Measurements from ENCODE around the gene MOSMO.
"Not testable (repeated sequence)": the region's sequence is repeated elsewhere in the genome, so short reads cannot be mapped to it uniquely, and the experiment has no call there.

The MOSMO gene

DNA sequence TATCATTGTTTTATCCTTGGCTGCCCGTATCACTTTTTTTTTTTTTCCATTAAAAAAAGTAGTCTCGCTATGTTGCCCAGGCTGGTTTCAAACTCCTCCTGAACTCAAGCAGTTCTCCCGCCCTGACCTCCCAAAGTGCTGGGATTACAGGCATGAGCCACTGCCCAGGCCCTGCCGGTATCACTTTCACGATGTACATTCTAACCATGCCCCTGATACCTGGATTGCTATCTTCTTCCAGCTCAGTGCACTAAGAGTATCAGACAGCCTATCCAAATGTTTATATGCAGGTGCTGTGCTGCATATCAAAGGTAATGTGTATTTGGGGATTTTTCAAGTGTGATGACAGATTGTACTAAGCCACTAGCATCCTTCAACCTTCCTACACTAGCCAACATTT is 14.2 kb downstream of the MOSMO start:
- Histone ChIP-seq H3K9me3 (ENCODE audit: insufficient read depth, low read length) (no peaks in the 10 kb centered on the region), H3K4me3 (ENCODE audit: insufficient read length, low read depth) (no peak overlapping the region), H3K27me3 (ENCODE audit: insufficient read depth, insufficient read length) (no peaks in the 10 kb centered on the region), H3K36me3 (ENCODE audit: insufficient read depth, insufficient read length, low read length) (no peaks in the 10 kb centered on the region), H3K9ac (ENCODE audit: insufficient read length, low read depth) (no peak overlapping the region), H3K4me1 (ENCODE audit: insufficient read depth, insufficient read length) (no peaks in the 10 kb centered on the region)
- no peak for DNase-seq (ENCODE audit: low read depth, low spot score)
- TF ChIP-seq ZNF274 (IDR thresholded peaks at IDR 0.05; ENCODE audit: low read depth, low read length) (no peak), SUZ12 (IDR thresholded peaks at IDR 0.05; ENCODE audit: extremely low read depth, insufficient read depth, insufficient read length) (no peak), YY1 (IDR thresholded peaks at IDR 0.05; ENCODE audit: insufficient read depth, insufficient read length) (no peak)

DNA sequence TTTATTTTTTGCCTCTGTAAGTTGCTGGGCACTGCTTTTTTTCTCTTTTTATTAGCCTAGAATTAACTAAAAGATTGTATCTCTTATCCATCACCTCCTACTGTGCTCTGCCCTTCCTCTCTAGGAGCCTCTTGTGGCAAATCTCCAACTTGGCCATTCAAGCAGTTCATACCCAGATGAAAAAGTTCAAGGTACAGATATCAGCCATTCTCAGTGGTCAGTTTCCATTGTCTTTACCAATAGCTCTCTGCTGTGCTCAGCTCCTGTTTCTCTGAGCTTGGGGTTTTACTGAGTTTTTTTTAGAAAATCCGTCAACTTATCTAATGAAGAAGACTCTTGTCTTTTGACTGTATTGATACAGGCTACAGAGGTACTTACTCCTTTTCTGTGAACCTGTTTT is 15.6 kb downstream of the MOSMO start:
- no peak for DNase-seq (ENCODE audit: low read depth, low spot score)
- no peak overlapping the region for H3K4me3 ChIP-seq (ENCODE audit: insufficient read length, low read depth)
- no peaks in the 10 kb centered on the region for H3K4me1 ChIP-seq (ENCODE audit: insufficient read depth, insufficient read length)
- H3K27me3 ChIP-seq (ENCODE audit: insufficient read depth, insufficient read length) = no peaks in the 10 kb centered on the region
- H3K36me3 ChIP-seq (ENCODE audit: insufficient read depth, insufficient read length, low read length) = no peaks in the 10 kb centered on the region
- H3K9me3 ChIP-seq (ENCODE audit: insufficient read depth, low read length) = no peaks in the 10 kb centered on the region
- TF ChIP-seq YY1 (IDR thresholded peaks at IDR 0.05; ENCODE audit: insufficient read depth, insufficient read length) (no peak), ZNF274 (IDR thresholded peaks at IDR 0.05; ENCODE audit: low read depth, low read length) (no peak), SUZ12 (IDR thresholded peaks at IDR 0.05; ENCODE audit: extremely low read depth, insufficient read depth, insufficient read length) (no peak)
- H3K9ac ChIP-seq (ENCODE audit: insufficient read length, low read depth) = no peak overlapping the region

DNA sequence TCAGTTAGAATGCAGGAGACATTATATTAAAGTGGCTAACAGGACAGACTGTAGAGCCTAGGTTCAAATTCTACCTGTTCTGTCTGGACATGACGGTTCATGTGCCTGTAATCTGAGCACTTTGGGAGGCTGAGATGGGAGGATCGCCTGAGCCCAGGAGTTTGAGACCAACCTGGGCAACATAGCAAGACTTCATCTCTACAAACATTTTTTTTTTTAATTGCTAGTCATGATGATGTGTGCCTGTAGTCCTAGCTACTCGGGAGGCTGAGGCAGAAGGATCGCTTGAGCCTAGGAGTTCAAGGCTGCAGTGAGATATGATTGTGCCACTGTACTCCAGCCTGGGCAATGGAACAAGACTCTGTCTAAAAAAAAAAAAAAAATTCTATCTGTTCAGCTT is 16.9 kb downstream of the MOSMO start:
- H3K4me3 ChIP-seq (ENCODE audit: insufficient read length, low read depth); H3K4me1 ChIP-seq (ENCODE audit: insufficient read depth, insufficient read length); H3K9ac ChIP-seq (ENCODE audit: insufficient read length, low read depth); H3K27me3 ChIP-seq (ENCODE audit: insufficient read depth, insufficient read length); H3K9me3 ChIP-seq (ENCODE audit: insufficient read depth, low read length); DNase-seq (ENCODE audit: low read depth, low spot score); H3K36me3 ChIP-seq (ENCODE audit: insufficient read depth, insufficient read length, low read length): not testable (repeated sequence)

DNA sequence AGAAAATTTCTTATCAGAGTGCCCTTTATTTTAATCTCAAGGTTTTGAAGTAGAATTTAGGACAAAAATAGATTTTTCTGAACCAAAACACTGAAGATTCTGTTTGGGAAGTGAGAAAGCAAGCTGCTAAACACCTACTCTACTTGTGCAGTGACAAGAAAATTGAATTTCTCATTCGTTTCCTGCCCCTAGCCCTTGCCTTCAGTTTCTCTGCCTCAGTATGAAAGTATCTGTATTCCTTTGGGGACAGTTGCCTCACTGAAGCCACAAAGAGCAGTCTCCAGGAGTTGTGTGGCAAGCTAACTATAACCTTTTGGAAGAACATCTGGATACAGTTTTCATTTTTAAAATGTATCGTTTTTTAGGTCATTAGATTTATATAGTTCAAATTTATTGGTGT is 19.7 kb downstream of the MOSMO start:
- Histone ChIP-seq H3K4me3 (ENCODE audit: insufficient read length, low read depth) (no peak overlapping the region), H3K4me1 (ENCODE audit: insufficient read depth, insufficient read length) (no peaks in the 10 kb centered on the region)

DNA sequence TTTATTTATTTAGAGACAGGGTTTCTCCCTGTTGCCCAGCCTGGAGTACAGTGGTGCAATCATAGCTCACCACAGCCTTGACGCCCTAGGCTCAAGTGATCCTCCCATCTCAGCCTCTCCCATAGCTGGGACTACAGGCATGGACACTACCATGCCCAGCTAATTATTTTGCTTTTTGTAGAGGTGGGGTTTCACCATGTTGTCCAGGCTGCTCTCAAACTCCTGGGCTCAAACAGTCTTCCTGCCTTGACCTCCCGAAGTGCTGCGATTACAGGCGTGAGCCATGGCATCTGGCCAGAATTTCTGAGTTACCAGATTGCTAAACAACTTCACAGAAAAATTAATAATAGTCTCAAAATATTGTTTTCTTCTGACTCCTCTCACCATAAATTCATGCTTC is 21.7 kb downstream of the MOSMO start:
- no peak for DNase-seq (ENCODE audit: low read depth, low spot score)
- TF ChIP-seq SUZ12 (IDR thresholded peaks at IDR 0.05; ENCODE audit: extremely low read depth, insufficient read depth, insufficient read length) = no peak
- TF ChIP-seq YY1 (IDR thresholded peaks at IDR 0.05; ENCODE audit: insufficient read depth, insufficient read length) = no peak
- no peak for TF ChIP-seq ZNF274 (IDR thresholded peaks at IDR 0.05; ENCODE audit: low read depth, low read length)
- Histone ChIP-seq H3K9me3 (ENCODE audit: insufficient read depth, low read length) (peaks cover 7% of the 10 kb centered on the region; the same call in 1 of the 2 replicates), H3K27me3 (ENCODE audit: insufficient read depth, insufficient read length) (no peaks in the 10 kb centered on the region), H3K9ac (ENCODE audit: insufficient read length, low read depth) (no peak overlapping the region), H3K4me3 (ENCODE audit: insufficient read length, low read depth) (no peak overlapping the region), H3K4me1 (ENCODE audit: insufficient read depth, insufficient read length) (no peaks in the 10 kb centered on the region), H3K36me3 (ENCODE audit: insufficient read depth, insufficient read length, low read length) (no peaks in the 10 kb centered on the region)

More for the DNA sequence above, 19.7 kb downstream of the MOSMO start:
- no peak for DNase-seq (ENCODE audit: low read depth, low spot score)
- H3K36me3 ChIP-seq (ENCODE audit: insufficient read depth, insufficient read length, low read length) = no peaks in the 10 kb centered on the region
- no peak overlapping the region for H3K9ac ChIP-seq (ENCODE audit: insufficient read length, low read depth)
- no peak for TF ChIP-seq ZNF274 (IDR thresholded peaks at IDR 0.05; ENCODE audit: low read depth, low read length)
- no peak for TF ChIP-seq YY1 (IDR thresholded peaks at IDR 0.05; ENCODE audit: insufficient read depth, insufficient read length)
- no peak for TF ChIP-seq SUZ12 (IDR thresholded peaks at IDR 0.05; ENCODE audit: extremely low read depth, insufficient read depth, insufficient read length)
- peaks cover 7% of the 10 kb centered on the region; the same call in 1 of the 2 replicates for H3K9me3 ChIP-seq (ENCODE audit: insufficient read depth, low read length)
- H3K27me3 ChIP-seq (ENCODE audit: insufficient read depth, insufficient read length) = no peaks in the 10 kb centered on the region

DNA sequence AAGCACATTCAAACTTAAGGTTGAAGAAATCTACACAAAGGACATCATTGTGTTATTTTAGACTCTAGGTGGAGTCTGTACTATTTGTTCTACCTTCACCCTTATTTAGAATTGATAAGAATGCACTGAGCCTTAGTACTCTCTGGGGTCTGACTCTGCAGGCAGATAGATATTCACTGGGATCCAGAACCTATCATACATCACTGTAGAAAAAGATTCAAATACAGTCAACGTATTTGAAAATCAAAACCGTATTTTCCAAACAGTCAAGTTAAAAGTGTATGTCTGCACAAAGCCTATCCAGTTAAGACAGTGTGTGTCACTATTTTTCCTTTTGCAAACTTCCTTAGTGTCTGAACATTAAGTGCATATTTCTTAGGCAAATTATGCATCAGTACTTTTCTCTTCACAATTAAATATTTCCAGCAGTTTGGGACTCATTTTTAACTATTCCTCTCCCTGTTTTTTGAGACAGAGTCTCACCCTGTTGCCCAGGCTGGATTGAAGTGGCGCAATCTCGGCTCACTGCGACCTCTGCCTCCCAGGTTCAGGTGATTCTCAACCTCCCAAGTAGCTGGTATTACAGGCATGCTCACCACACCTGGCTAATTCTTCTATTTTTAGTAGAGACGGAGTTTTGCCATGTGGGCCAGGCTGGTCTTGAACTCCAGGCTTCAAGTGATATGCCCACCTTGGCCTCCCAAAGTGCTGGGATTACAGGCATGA is 22.3 kb downstream of the MOSMO start:
- Histone ChIP-seq H3K9ac (ENCODE audit: insufficient read length, low read depth) (no peak overlapping the region), H3K36me3 (ENCODE audit: insufficient read depth, insufficient read length, low read length) (no peaks in the 10 kb centered on the region), H3K4me1 (ENCODE audit: insufficient read depth, insufficient read length) (no peaks in the 10 kb centered on the region), H3K27me3 (ENCODE audit: insufficient read depth, insufficient read length) (no peaks in the 10 kb centered on the region), H3K9me3 (ENCODE audit: insufficient read depth, low read length) (peaks cover 7% of the 10 kb centered on the region; the same call in 1 of the 2 replicates), H3K4me3 (ENCODE audit: insufficient read length, low read depth) (no peak overlapping the region)
- TF ChIP-seq YY1 (IDR thresholded peaks at IDR 0.05; ENCODE audit: insufficient read depth, insufficient read length) = no peak
- TF ChIP-seq ZNF274 (IDR thresholded peaks at IDR 0.05; ENCODE audit: low read depth, low read length) = no peak
- no peak for TF ChIP-seq SUZ12 (IDR thresholded peaks at IDR 0.05; ENCODE audit: extremely low read depth, insufficient read depth, insufficient read length)
- DNase-seq (ENCODE audit: low read depth, low spot score) = no peak

DNA sequence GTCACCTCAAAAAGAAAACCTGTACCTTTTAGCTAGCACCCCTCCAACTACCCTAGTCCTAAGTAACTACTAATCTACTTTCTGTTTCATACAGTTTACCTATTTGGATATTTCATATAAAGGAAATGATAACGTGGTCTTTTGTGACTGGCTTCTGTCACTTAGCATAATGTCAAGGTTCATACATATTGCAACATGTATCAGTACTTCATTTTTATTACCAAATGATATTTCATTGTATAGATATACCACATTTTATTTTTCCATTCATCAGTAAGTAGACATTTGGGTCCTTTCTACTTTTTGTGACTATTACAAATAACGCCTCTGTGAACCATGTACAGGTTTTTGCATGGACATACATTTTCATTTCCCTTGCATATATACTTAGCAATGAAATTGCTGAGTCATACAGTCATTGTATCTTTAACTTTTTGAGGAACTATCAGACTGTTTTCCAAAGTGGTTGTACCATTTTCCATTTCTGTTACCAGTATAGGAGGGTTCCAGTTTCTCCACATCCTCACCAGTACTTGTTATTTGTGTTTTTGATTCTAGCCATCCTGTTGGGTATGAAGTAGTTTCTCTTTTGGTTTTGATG is 23.7 kb downstream of the MOSMO start:
- no peaks in the 10 kb centered on the region for H3K27me3 ChIP-seq (ENCODE audit: insufficient read depth, insufficient read length)
- H3K4me1 ChIP-seq (ENCODE audit: insufficient read depth, insufficient read length) = no peaks in the 10 kb centered on the region
- TF ChIP-seq SUZ12 (IDR thresholded peaks at IDR 0.05; ENCODE audit: extremely low read depth, insufficient read depth, insufficient read length) (no peak), YY1 (IDR thresholded peaks at IDR 0.05; ENCODE audit: insufficient read depth, insufficient read length) (no peak), ZNF274 (IDR thresholded peaks at IDR 0.05; ENCODE audit: low read depth, low read length) (no peak)
- H3K9me3 ChIP-seq (ENCODE audit: insufficient read depth, low read length) = peaks cover 7% of the 10 kb centered on the region; the same call in 1 of the 2 replicates
- H3K36me3 ChIP-seq (ENCODE audit: insufficient read depth, insufficient read length, low read length) = no peaks in the 10 kb centered on the region
- H3K9ac ChIP-seq (ENCODE audit: insufficient read length, low read depth) = no peak overlapping the region
- no peak for DNase-seq (ENCODE audit: low read depth, low spot score)
- H3K4me3 ChIP-seq (ENCODE audit: insufficient read length, low read depth) = no peak overlapping the region
